NCI-H2171 treated with DMSO at 0.1 percent for 48 hours (cell line): ENCODE data around the gene TBX20.
"Not testable (repeated sequence)": the region's sequence is repeated elsewhere in the genome, so short reads cannot be mapped to it uniquely, and the experiment has no call there.

Source experiments
- DNase-seq: peaks from one replicate; lab custom pipeline; 2025; lab: John Stamatoyannopoulos, UW

TBX20 gene

GRCh38 chr7:35255443-35256255 lies 1.7 kb upstream of the TBX20 start:
- DNase-seq = no peak

GRCh38 chr7:35254496-35255442 lies 869 bp upstream of the TBX20 start:
- DNase-seq = no peak

DNA sequence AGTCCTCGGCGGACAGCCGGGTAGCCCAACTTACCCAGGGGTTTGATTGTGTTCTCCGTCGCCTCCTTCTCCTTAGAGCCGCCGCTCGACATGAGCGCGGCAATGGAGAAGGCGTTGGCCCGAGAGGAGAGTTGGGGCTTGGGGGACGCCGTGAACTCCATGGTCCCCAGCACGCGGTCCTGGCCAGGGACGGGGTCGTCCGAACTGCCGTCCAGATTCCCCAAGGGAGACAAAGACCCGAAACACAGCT lies 515 bp downstream of the TBX20 start:
- no peak for DNase-seq

DNA sequence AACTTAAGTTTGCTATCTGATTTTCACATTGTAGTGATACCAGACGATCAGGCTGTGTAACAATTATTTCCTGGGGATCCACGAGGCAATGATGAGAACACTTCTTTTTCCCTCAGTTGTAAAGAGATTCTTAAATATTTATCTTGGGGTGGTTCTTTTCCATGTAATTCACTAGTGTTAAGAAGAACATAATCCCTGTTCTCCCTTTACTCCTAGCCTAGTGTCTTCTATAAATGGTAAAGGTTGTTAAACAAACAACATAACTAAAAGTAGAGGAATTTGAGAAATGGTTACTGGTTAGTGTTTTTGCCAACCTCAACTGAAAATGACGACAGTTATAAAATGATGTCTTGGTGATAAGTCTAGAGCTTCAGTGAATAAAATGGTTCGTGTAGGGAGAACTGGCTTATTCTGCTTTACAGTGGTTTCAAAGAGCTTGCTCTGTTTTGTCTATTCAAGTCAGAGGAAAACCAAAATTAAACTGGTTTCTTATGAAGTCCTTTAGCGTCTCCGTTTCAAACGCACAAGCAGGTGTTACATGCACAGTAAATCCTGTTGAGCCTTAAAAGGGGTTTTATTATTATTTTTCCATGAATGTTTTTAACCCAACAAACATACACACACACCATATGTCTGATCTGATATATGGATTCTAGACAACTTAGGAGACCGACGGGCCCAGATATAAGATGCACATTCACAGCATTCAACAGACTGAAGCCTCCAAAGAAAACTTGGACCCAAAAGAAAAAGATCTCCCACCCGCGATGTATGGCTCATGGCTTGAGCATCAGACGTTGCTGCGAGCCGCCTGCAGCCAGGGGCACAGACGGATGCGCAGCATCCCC lies 1.1 kb downstream of the TBX20 start:
- DNase-seq = no peak

DNA sequence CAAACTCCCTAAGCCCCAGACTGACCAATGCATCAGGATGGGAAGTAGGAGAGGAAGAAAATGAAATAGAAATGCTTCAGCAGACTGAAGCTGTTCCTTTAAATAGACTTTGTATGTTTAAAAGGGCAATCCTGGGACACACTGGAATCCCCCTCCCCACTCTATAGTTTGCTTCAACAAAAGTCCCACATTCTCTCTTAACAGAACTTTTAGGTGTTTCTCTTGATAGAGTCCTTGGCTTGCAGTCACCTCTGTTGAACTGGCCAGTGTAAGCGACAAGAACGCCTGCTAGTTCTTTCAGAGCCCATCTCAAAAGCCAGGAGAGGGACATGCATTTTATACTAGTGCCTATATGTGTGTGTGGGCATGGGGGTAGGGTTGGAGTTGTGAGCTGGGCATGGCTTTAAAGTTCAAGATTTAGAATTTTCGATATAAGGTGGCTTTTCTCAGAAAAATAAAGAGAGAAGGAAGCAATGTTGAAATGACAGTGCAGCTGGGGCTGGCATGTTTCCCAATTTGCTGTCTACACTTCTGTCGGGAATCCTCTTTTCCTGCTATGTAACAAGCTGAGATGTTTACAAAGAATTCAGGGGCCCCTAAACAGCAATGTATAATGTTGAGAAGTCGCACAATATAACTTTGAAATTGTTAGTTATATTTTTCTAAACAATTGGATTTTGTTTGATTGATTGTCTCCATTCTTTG lies 2.1 kb downstream of the TBX20 start:
- no peak for DNase-seq

DNA sequence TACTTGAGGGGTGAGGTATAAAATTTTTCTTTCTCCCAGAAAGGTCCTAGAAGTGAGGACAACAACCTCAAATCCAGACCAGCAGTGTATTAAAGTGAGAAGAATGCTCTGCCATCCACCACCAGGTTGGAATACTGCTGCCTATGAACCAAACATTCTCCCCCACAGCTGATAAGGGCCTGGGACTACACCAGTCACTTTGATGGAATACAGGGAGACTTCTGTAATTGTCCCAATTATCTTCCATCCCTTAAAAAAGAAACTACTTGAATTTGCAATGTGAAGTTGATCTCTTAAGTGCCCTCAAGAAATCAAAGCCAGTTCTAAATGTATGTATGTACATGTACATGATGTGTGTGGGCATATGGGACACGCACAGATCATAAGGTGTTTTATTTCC lies 3.0 kb downstream of the TBX20 start:
- no peak for DNase-seq

DNA sequence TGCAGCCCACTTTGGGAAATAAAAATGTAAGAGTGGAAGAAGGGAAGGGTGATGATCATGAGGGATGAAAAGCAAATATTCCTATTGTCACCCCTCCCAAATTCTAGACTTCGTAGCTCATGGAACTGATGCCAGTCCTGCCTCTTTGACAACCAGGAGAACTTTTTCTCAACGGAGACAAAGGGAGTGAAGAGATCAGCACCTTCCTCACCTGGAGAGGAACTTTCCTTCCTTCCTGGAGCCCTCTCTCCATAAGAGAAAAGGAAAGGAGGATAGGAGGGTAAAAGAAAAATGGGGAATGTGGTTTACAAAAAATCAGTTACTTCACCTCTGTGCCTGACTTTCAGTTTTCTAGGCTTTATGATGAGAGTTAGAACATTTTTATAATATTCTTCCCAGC lies 3.4 kb downstream of the TBX20 start:
- no peak for DNase-seq

GRCh38 chr7:35249537-35249907 lies 4.4 kb downstream of the TBX20 start:
- peak; percentile 12 for DNase-seq

DNA sequence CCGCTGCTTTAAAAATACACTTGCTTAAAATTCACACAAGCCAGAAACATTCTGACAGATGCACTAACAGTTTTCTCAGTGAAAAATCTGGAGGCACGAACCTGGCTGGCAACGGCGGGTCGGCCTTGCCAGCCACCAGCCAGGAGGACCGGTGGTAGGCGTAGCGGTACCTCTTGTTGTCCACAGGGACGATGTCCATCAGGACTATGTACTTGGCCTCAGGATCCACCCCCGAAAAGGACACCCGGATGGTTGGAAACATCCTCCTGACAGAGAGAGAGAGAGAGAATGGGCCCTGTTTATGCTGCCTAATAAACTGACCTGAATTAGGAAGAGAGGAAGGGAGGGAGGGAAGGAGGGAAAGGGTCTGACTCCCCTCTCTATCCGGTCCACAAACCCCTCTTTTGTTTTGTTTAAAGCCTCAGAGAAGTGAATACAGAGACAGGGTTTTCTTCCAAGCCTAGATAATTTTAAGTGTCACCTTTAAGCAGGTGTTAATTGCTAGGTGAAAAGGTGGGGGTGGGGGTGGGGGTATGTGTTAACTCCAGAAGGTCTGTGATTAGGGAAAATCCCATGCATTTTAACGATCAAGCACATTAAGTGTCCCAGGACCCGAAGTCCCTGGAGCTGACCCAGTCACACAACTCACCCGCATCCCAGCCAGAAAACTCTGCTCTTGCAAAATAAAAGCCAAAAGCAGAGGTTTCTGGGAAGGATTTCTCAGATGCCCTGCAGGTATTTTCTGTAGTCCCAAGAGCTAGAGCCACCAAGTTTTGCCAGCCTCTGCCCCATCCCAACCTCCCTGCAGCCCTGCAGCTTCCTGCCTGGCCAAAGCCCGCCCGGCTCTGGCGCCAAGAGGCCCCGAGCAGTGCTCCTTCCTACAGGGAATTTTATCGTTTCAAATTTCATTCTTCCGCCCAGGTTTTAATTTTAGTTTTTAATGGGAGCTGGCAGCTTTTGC lies 5.0 kb downstream of the TBX20 start:
- no peak for DNase-seq

GRCh38 chr7:35246819-35247218 lies 7.1 kb downstream of the TBX20 start:
- no peak for DNase-seq

- no peak for DNase-seq
These were observed 12.0 kb downstream of the TBX20 start for GRCh38 chr7:35241884-35242283.

DNA sequence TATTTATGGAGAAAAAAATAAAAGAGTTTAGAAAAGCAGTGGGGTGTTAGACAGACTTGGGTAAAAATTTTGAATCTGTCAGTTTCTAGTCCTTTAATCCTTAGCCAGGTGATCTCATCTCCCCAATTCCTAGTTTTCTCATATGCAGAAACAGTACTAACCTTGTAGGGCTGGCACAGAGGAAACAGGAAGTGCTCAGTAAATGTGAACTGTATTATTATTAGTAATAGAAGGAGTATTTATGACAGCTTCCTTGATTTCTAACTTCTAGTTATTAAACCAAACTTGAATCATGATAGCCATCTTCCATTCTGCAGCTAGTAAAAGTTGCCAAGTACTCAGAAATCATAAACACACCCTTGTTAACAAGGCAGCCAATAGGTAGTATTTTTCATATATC lies 12.5 kb downstream of the TBX20 start:
- DNase-seq = no peak

DNA sequence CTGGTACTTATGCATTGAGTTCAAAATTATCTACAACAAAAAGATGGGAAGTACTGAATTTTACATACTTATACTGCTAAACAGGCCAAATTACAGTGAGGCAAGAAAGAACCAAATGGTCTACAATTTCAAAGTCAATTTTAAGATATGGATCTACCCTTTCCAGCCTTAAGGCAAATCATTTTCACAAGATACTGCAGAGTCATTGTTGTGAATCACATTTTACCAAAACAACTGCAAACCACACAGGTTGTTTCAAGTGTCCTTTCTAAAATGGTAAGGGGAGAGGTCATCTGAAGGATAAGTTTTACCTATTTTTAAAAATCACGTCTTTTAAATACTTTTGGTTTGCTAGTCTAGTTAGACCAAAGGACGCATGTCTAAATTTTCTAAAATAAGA lies 12.9 kb downstream of the TBX20 start:
- DNase-seq = not testable (repeated sequence)

DNA sequence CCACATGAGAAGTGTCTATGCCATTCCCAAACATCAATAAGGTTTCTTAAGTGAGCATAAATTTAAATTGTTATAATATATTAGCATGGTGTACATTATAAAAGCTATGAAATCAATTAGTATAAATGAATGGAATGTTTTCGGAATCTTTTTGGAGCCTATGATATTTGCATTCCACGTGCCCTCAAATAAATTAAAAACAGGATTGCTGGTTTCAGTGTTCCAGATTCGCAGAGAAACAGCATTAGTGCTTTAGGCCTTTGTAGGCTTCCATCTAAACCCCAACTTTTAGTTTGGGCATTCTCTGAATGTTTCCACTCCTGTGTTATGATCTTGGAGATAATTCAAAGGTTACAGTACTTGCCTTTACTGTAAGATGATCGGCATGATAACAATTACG lies 15.4 kb downstream of the TBX20 start:
- not testable (repeated sequence) for DNase-seq

GRCh38 chr7:35232994-35233393 lies 20.9 kb downstream of the TBX20 start:
- DNase-seq = no peak

GRCh38 chr7:35231221-35231620 lies 22.7 kb downstream of the TBX20 start:
- not testable (repeated sequence) for DNase-seq

DNA sequence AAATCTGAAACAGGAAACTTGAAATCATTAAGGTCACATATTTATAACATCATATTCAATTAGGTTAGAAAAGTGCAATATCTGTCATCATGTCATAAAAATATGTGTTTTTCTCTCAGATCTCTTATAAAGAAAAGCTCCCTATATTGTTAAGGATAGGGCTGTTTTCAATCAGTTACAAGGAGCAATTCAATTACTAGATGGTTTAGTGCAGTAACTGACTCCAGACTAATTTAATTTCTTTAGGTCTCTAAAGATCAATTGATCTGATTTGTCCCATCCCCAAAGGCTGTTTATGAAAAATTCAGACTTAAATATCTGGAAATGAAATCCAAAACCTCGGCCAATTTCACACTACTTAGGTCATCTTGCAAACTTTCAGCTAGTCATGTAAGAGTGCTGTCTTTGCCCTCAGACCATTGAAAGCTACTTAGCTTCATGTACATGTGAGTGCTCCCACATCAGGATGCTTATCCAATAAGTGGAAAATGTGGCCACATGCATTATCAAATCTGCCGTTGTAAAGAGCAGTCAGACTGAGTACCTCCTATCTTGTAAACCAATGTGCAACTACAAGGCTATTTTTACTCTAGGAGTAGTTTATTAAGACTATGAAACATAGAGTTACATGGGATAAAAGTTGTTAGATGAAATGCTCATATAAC lies 24.7 kb downstream of the TBX20 start:
- DNase-seq = not testable (repeated sequence)

DNA sequence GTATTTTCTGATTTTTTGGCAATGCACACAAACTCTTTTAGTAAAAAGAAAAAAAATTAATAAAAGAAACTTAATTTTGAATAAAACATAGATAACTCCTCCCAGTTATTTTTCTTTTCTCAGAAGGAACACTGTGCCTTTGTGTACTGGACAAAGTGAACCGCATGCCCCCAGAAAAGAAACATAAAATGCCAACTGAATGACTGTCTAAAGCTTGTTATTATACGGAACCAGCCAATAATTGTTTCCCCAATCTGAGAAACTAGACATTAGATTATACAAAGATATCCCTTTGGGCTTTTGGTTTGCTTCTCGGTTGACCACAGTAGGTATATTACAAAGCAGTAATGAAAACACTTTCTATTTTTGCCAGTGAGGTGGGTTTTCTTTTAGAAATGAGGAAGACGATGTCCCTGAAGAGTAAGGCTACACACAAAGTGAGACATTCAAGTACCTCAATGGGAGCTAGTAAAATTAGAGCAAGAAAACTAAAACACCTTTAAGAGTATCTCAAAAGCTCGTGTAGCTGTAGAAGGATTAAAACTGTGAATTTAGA lies 25.3 kb downstream of the TBX20 start:
- not testable (repeated sequence) for DNase-seq

DNA sequence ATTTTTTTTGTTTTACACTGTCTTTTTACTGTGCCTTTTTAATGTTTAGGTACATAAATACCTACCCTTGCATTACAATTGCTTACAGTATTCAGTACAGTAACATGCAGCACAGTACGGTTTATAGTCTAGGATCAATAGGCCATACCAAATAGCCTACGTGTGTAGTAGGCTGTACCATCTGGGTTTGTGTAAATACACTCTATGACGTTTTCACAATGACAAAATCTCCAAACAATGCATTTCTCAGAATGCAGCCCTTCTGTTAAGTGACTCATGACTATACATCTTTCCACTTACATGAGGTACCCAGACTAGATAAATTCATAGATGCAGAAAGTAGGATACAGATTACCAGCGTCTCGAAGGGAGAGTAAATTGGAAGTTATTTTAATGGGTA lies 26.5 kb downstream of the TBX20 start:
- DNase-seq = not testable (repeated sequence)

DNA sequence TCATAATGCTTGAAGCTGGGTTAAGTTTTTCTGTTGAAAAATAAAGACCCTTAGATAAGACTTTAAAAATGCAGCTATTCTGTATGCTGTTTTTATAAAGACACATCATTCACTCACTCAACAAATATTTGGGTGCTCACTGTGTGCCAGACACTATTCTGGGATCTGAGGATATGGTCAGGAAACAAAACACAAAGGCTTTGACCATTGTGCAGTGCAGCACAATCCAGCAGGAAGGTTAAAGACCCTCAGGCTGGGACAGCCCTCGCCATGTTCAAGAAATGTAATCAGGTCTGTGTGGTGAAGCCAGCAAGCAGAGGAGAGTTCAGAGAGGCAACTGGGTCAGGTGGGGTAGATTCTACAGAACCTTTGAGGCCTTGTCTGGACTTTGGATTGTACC lies 31.5 kb downstream of the TBX20 start:
- DNase-seq = not testable (repeated sequence)
